ENCODE results near the gene MFSD11. TPM values are rescaled to one million over a fixed set of nuclear protein-coding genes. Genes with fewer than 3 reads are reported as not detected.

Gene MFSD11
- total RNA-seq, result 91.1 TPM

DNA sequence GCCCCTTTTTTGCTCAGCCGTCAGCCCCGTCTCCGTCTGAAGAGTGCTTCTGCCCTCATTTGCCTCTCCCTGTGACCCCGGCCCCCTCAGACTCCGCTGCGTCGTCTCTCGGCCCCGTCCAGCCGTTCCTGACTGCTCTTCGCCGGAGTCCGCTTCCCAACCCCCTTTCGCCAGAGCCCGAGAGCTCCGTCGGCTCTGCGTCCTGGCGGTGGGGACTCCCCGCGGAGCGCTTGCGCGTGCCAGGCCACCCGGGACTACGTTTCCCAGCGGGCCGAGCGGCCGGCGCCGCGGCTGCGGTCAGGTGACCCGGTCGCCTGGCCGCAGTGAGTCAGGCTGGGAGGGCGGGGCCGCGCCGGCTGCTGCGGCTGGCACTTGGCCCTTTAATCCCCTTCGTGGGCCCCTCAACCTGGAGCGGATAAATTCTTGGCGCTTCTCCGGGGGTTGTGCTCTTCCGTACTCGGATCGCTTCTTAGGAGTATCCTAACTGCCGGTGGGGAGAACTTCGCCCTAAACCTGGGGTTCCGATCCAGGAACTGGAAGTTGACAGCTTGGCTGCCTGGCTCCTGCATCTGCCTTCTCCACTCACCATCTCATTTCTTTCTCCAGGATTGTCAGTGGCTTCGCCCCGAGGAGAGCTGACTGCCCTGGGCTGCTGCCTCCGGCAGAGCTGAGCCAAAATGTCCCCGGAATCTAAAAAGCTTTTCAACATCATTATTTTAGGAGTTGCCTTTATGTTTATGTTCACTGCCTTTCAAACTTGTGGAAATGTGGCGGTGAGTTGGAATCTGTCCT lies at the start of gene MFSD11:
Gene MFSD11 (plus strand): TSS at position 444 of the 792 bp plus-strand sequence. CDS start 234 bp downstream, at position 678.

DNA sequence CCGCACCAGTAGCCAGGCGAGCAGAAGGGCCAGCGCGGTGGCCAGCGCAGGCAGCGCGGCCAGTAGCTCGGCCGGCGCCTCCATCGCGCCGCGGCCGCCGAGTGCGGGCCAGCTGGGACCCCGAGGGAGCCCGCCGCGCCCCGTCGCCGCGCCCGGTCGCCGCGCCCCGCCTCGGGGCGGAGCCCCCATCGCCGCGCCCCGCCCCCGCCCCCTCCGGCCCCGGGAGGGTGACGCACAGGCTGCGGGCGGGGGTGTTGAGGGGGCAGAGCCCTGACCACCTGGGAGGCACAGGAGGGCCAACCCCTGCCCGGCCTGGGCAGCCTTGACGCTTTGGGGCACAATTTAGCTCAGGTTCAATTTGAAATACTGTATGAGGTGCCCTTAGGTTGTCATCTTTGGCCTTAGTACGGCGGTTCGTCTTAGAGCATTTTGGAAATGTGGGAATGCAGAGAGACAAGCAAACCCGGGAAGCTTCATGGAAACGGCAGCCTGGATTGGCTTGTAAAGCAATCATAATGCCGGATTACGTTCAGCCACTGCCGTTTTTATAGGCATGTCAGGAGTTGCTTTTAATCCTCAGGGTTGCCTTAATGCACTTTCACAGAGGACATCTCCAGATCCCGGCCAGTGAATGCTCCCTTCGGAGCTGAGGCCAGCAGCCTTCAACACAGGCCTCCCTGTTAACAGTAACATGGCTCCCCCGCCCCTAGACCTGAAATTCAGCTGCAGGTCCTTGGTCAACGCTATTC lies 26.9 kb upstream of the MFSD11 start, which contains the start of gene MXRA7:
Gene MXRA7 (minus strand): TSS at position 103 of the 749 bp plus-strand sequence. CDS start 19 bp downstream, at position 84.

DNA sequence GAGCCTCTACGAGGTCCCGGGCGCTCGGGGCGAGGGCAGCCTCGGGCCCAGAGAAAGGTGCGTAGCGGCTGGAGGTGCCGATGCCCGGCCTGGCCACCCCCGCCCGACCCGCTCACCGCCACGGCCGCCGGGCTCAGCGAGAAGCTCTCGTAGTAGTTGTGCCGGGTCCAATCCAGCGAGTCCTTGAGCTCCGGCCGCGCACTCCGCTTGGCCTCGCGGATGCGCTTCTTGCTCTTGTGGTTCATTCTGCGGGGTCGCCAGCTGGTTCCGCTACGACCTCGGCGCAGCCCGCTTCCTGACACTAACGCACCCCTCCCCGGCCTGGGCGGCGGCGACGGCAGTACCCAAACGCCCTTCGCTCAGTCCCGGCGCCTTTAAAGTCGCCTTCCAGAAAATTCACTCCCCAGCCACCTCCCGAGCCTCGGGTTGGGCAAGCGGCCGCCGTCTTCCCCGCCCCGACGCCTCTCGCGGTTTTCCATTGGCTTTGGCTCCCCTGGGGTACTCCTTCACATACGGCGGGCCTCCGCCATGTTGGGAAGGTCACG lies 11.6 kb upstream of the MFSD11 start, which contains the start of gene JMJD6:
Gene JMJD6 (minus strand): TSS at position 376 of the 545 bp plus-strand sequence. CDS start 131 bp downstream, at position 245.

DNA sequence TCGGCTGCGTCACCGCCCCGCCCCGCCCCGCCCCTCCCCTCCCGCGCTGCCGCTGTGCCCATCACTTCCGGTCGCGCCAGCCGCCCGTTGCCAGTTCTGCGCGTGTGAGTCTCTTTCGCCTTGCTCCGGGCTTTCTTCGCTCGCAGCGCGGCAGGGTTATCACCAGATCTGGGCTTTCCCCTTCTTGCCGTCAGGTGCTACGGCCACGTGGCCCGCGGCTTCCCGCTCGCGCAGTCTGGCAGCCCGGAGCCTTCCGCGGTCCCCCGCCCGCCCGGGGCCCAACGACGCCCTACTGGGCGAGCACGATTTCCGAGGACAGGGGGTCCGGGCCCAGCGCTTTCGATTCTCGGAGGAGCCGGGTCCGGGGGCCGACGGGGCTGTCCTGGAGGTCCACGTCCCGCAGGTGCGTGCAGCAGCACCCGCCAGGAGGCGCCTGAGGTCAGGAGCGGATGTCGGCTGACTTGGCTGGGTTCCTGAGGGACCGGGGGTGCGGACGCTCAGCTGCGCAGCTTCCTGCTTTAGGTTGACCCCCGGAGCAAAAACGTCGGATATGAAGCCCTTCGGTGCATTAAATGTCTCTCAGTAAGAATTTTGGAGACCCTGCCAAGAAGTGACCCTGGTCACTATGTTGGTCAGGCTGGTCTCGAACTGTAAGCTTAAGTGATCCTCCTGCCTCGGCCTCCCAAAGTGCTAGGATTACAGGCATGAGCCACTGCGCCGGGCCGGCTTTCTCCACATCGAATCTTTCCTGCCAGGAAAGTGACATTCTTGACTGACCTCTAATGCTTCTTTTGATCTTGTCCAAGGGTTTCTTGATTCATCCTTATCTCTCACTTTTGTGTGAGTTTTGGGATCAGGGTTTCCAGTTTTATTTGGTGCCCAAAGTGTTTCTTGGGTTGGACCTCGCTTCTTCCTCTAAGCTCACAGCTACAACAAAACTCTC lies 10.9 kb upstream of the MFSD11 start, which contains the start of gene METTL23:
Gene METTL23 (plus strand): TSS at position 64 of the 943 bp plus-strand sequence. CDS start 2,872 bp downstream, outside the sequence.

DNA sequence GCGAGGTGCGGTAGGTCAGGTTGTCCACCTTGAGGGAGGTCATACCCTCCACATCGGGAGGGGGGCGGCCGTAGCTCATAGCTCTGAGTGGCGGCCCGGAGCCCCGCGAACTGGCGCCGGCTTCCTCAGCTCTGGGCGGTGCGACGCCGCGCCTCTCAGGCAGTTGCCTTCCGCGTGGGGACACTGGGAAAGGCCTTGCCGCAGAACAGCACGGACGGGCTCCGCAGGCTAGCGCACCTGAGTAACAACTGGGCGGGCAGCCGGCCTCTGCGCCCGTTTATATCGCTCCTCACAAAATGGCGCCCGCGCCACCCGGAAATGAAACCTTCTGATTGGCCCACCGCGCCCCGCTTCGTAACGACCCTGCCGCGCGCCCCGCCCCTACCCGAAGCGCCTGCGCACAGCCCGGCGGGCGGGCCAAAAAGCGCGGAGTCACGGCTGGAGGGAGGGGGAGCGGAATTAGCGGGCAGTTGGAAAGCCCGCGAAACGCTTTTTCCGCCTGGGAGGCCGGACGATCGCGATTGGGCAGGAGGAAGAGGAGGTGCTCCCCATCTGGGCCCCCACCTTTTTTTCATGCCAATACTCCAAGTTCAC lies 740 bp upstream of the MFSD11 start, which contains the start of gene SRSF2:
Gene SRSF2 (minus strand): TSS at position 250 of the 594 bp plus-strand sequence. CDS start 171 bp downstream, at position 79.

Small RNAs within 50 kb of the gene (small RNA-seq; reads per million reads assigned to genes)
- gene AC005837.3 (ENCODE audit: low replicate concordance) (not detected), gene RF02271 (ENCODE audit: low replicate concordance) (not detected), gene RNU6-97P (ENCODE audit: low replicate concordance) (not detected), gene RNY4P36 (ENCODE audit: low replicate concordance) (5.3 reads per million, percentile 87 among the genes with 10 or more reads in this experiment)

Other genes starting within 250 kb of the MFSD11 start
- 2.5 TPM for gene RHBDF2, start 236.7 kb upstream of the MFSD11 start, total RNA-seq
- gene CYGB, start 200.4 kb upstream of the MFSD11 start, total RNA-seq, result 1.3 TPM
- 0.94 TPM for gene PRCD, start 198.1 kb upstream of the MFSD11 start, total RNA-seq
- gene ST6GALNAC2, start 152.3 kb upstream of the MFSD11 start, total RNA-seq, result not detected
- gene ST6GALNAC1, start 94.4 kb upstream of the MFSD11 start, total RNA-seq, result 3.1 TPM
- gene MXRA7, start 27.2 kb upstream of the MFSD11 start, total RNA-seq, result 38.8 TPM
- gene JMJD6, start 11.5 kb upstream of the MFSD11 start, total RNA-seq, result 26.6 TPM
- gene METTL23, start 11.3 kb upstream of the MFSD11 start, total RNA-seq, result 21.3 TPM
- gene SRSF2, start 788 bp upstream of the MFSD11 start, total RNA-seq, result 130 TPM
- 53.8 TPM for gene MGAT5B, start 130.3 kb downstream of the MFSD11 start, total RNA-seq

All from parietal lobe (tissue), 2 donors.